ENCODE results near the gene THSD4.
"Not testable (repeated sequence)": the region's sequence is repeated elsewhere in the genome, so short reads cannot be mapped to it uniquely, and the experiment has no call there.

Gene THSD4

DNA sequence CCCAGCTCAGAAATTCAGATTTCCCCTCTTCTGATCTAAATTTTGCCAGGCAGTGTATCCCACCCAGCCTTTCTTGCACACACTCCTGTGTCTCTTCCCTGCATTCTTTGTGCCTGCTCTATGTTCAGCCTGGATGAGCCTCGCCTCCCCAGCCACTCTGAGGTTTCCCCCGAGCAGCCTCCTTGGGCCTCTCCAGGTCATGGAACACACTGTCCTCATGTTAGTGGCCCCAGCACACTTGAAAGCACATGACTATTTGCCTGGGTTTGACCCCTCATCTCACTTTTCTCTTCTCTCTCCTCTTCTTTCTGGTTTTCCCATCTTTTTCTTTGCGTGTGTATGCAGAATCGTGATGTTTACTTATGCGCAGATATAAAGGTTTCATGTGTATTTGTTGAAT is 3.1 kb downstream of the THSD4 start:
- Histone ChIP-seq H3K27ac (no peak overlapping the region), H3K4me3 (no peak overlapping the region)

DNA sequence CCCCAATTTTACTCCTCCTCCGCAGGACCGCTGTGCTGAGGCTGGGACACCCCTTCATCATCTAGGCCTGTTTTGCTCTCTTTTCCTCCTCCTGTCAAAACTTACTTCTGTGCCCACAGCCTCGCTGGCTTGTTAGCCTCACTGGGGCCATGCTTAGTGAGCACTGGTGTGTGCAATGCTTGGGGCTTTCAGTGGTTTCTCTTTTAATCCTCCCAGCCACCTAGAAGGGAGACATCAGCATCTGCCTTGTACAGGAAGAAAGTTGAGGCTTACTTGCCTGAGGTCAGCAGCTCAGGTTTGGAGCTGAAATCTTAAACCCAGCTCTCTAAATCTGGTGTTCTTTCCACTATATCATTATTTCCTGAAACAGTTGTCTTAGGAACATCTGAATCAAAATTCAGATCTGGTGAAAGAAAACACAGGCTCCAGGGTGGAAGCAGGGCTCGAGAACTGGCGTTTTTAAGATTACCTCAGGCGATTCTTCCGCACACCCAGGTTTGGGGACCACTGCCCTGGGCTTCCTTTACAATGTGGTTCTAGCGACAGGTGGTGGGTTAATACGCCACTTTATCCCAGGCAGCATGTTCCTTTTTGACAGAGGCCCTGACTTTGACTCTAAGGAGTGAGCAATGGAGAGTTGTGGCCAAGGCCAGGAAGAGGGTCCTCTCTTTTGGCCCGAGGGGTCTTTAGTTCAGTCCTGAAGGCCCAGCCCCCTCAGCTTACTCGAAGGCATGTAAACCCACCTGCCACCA is 3.8 kb downstream of the THSD4 start:
- H3K4me3 ChIP-seq: no peak overlapping the region
- H3K27ac ChIP-seq: no peak overlapping the region

DNA sequence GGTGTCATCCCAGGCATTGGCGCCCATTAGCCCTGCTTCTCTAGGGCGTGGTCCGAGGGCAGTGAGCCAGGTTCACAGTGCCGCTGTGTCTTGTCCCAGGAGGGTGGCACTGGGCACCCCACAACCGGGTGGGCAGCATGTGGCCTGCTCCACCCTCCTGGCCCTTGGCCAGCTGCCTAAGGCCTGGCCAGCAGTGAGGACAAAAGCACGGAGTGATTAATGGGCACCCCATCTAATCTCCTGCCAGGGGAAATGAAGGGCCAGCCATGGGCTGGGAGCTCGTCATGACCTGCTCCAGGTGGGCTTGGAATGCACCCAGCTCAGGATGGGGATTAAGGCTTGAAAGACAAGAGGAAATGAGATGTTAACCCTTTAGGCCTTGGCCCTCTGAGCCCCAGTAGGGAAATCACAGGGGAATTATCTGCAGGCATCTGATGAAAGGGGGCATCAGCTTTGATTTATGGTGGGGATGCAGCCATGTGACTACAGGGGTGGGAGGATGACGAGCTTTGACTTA is 5.2 kb downstream of the THSD4 start:
- H3K4me3 ChIP-seq: no peak overlapping the region
- no peak overlapping the region for H3K27ac ChIP-seq

DNA sequence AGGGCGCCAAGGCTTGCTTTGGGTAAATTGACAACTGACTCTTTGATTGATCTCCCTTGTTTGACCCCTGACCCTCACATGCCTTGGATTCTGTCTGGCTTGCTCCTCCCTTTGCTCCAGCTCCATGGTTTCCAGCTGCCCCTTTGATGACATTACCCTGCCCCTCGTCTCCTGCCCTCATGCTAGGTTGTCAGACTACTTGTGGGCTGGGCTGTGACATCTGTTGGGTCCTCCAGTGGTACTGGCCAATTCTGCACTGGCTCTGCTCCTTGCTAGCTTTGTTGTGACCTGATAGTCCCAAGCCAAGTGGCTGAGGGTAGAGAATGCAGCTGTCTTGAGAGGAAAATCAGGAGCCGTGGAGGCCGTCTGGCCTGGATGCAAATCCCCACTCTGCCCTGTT is 6.2 kb downstream of the THSD4 start:
- Histone ChIP-seq H3K27ac (no peak overlapping the region), H3K4me3 (no peak overlapping the region)

DNA sequence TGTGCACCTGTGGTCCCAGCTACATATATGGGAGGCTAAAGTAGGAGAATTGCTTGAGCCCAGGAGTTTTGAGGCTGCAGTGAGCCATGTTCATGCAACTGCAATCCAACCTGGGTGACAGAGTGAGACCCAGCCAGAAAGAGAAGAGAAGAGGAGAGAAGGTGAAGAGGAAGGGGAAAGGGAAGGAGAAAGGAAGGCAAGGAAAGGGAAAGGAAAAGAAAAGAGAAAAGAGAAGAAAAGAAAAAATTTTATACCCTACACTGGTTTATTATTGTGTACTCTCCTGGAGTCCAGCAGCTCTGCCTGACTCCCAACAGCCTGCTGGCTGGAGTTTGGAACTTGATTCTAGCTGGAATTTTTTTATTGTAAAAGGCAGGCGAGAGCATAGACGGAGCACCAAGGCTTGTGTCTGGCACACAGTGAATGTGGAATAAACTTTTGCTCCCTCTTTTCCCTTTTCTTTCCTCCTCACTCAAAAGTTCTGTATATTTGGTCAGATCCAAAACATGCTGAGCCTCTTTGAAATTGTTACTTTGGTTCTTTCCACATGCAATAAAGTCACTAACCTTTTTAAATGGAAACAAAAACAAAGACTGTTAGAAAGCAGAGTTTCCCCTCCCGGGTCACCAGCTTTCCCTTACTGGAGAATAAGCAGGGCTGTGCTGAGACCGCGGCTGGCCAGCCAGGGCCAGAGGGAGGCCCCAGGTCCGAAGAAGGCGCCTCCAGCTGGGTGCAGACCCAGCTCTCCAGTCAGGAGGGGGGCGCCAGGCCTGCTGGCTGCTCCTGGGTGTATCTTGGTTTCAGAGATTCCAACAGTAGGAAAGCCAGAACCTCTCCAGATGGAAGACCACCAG is 9.9 kb downstream of the THSD4 start:
- Histone ChIP-seq H3K4me3 (no peak overlapping the region), H3K27ac (no peak overlapping the region)

DNA sequence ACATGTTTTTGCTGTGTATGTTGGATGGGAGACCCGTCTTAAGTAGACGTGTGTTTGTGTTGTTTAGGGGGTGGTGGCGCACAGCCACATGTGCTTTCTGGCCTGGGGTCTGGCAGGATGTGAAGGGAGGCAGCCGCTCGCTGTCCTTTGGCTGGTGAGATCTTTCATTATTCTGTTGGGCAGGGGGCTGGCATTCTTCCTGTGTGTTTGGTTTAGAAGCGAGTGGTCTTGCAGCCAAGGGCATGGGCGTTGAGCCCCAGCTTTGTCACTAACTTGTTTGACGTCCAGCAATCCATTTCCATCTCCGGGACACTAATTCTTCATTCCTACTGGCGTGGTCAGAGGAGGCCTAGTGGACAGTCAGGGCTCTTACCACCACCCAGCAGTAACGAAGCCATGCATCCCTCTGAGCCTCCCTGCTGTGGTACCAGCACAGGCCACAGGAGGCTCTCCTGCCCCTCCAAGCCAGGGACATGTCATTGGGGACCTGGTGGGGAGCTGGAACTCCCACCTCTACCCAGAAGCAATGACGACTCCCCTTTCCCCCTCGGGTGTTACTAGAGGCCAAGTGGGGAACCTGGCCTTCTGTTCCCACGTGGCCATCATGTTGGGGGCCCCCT is 10.7 kb downstream of the THSD4 start:
- Histone ChIP-seq H3K27ac (no peak overlapping the region), H3K4me3 (no peak overlapping the region)

DNA sequence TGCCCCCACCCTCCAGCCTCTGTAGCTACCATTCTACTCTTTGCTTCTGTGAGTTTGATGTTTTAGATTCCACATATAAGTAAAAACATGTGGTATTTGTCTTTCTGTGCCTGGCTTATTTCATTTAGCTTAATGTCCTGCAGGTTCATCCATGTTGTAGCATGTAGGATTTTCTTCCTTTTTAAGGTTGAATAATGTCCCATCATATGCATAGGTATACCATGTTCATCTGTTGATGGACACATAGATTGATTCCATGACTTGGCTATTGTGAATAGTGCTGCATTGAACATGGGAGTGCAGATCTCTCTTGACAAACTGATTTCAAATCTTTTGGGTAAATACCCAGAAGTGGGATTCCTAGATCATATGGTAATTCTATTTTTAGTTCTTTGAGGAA is 11.8 kb downstream of the THSD4 start:
- Histone ChIP-seq H3K4me3 (no peak overlapping the region), H3K27ac (no peak overlapping the region)

DNA sequence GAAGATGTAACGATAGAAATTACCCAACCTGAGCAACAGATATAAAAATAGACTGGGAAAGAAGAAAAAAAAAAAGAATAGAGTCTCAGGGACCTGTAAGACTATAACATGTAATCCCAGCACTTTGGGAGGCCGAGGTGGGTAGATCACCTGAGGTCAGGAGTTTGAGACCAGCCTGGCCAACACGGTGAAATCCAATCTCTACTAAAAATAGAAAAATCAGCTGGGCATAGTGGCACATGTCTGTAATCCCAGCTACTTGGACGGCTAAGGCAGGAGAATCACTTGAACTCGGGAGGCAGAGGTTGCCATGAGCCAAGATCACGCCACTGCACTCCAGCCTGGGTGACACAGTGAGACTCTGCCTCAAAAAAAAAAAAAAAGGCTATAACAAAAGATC is 12.9 kb downstream of the THSD4 start:
- H3K4me3 ChIP-seq, H3K27ac ChIP-seq: not testable (repeated sequence)

DNA sequence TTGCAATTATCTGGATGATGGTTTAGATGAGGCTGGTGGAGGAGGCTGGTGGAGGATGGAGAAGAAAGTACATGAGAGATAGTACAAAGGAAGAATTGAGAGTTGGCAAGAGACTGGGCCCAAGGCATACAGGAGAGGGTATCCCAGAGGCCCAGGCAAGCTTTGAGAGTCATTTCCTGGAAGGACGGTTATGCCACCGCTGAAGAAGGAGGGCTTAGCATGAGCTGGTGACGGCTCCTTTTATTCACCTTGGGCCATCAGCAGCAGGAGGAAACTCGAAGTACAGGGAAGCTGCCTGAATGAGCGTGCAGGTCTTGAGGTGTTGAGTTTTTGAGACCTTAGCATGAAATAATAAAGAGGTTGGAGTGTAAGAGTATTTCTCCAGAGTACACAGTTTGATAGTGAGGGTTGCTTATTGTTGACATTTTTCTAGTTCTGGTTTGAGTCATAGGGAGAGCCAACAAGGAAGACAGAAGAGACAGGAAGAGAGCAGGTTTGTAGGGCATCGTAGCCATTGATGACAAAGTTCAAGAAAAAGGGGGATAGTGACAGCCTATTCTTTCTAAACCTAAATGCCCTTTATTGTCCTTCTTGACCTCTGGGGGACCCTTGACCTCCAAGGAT is 13.8 kb downstream of the THSD4 start:
- H3K27ac ChIP-seq: no peak overlapping the region
- no peak overlapping the region for H3K4me3 ChIP-seq

DNA sequence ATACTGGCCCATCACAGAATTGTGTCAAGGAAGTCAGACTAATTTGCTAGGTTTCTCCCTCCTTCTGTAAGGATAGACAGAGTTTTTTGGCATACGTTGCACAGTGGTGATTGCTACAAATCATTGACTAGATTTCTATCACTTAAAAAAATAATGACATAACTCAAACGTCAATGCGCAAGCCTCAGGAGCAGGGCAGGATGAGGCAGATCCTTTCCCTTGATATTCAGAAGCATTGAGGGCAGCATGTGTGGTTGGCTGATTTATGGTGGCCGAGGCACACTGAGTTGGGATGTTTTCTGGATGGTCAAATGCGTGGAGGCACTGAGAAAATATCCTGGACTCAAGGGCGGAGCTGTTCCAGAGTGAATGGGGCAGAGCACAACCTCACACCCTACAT is 14.4 kb downstream of the THSD4 start:
- Histone ChIP-seq H3K4me3 (no peak overlapping the region), H3K27ac (no peak overlapping the region)

DNA sequence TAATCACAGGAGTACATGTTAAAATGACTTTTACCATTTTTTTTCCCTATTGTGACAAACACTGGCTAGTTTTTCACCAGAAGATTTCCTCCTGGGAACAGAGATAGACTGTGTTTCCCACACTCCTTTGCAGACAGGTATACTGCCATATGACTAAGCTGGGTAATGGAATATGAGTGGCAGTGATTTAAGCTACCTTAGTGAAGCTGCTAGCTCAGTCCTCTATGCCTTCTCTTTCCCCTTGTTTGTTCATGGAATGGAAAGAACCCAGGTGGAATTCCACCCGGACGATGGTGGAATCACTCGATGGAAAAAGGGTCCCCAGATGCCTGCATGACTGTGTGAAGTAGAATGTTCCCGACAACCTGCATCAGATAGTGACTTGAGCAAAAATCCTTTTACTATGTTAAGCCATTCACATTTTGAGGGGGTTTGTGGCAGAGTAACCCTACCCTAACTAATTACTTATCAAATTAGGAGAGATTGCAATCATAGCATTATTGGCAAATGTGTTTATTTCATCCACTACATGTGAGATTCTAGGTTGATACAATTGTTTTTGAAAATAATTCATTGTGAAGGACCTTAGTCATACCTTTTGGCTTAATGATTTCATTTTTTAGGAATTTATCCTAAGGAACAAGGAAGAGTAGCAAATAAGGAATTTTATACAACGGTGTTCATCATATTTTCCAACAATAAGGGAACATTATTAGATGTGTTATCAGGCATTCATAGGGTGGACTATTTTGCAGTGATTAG is 16.5 kb downstream of the THSD4 start:
- H3K27ac ChIP-seq: no peak overlapping the region

DNA sequence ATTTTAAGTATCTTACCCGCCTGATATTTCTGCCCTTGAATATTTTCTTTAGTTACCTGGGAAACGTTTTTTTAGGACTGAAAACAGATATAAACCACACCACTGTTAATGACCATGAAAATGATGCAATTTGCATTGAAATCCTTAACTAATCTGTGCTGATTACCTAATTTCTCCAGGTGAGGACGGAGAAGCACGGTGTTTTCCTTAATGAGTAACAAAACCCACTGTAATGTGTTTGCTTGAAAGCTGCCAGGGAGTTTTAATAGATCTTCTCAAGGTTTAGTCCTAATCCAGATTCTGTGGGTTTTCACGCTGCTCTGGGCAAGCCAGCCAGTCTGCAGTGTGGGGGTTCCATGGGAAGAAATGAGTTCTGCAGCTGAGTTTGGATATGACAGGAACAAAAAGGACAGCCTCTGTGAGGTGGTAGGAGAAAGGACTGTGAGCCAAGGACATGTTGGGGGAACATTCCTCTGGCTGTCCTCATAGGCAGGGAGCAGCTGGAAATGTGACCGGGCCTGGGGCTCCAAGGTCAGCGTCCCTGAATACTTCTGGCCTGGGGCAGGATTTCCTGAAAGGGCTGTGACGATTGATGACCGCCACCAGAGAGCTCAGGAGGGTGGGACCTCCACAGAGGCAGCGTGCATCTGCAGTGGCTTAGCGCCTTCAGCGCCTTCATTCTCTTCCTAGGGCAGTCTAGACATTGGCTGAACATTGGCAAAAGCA is 18.6 kb downstream of the THSD4 start:
- Histone ChIP-seq H3K4me3 (no peak overlapping the region), H3K27ac (no peak overlapping the region)

More for the DNA sequence above, 16.5 kb downstream of the THSD4 start:
- H3K4me3 ChIP-seq: no peak overlapping the region

DNA sequence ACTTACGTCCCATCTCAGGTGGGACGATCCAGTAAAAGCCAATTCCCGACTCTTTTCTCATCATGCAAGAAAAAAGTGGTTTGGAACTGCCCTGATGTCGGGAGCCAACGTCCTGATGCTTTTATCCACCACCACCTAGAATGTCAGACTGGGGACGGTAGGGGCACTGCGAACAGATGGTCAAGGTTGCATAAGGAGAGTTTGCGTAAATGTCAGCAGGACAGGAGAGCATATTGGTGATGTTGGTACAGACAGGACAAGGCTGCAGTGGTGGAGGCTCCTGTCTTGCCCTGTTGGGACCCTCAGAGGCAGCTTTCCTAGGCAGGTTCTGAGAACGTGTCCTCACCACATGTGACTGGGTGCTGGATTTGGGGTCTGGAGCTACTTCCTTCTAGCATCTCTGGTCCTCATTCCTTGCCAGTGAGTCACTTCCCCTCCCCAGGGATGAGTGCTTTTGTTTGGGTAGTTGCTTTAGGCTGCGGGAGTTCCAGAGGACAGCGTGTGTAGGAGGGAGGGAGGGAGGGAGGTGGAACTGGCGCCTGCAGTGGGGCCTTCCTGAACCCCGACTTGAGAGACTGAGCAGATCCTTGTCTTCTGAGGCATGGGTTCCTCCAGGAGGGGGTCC is 21.0 kb downstream of the THSD4 start:
- Histone ChIP-seq H3K4me3 (no peak overlapping the region), H3K27ac (no peak overlapping the region)

DNA sequence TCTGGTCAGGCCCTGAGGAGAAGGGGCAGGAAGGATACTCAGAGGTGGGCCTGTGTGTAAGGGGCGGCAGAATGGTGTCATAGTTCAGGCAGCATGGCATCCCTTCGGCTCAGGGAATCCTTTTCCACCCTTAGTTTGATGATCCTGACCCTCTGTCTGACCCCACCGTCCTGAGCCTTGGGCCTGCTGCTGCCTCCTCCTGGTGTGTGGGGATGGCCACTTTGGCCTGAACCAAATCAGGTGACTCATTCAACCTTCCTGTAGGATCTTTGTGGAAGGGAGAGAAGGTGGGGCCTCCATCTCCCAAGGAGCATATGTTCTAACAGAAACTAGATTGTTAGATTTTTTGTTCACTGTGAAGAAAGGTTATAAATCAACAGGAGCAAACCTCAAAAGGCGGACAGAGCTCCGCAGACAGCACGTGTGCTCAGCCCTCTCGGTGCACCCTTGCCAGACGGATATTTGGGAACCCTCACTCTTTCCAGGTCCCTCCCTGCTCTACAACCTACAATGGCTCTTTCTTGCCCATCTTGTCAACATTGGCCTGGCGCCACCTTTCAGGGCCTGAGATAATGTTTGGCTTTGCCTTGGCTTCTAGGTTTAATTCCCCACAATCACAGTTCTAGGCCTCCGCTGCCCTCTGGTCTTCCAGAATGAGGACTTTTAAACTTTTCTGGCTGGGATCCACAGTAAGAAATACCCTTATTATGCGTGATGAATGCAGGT is 21.7 kb downstream of the THSD4 start:
- no peak overlapping the region for H3K4me3 ChIP-seq

DNA sequence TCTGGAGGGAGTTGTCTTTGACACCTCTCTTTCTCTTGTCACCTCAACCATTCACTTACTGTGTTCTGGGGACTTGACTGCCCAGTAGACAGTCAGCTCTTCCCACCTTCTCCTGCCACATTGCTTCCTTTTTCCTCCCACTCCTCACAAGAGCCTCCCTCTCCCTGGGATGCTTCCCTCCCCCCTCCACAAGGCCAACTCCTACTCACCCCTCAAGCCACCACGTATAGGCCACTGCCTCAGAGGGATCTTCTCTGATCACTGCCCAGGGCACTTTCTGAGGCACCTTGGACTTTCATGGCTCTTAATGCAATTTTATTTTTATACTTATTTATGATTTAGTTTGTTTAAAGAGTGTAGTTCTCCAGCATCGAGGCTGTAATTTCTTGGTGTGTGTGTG is 23.2 kb downstream of the THSD4 start:
- Histone ChIP-seq H3K4me3 (no peak overlapping the region), H3K27ac (no peak overlapping the region)

More for the DNA sequence above, 21.7 kb downstream of the THSD4 start:
- H3K27ac ChIP-seq: no peak overlapping the region

DNA sequence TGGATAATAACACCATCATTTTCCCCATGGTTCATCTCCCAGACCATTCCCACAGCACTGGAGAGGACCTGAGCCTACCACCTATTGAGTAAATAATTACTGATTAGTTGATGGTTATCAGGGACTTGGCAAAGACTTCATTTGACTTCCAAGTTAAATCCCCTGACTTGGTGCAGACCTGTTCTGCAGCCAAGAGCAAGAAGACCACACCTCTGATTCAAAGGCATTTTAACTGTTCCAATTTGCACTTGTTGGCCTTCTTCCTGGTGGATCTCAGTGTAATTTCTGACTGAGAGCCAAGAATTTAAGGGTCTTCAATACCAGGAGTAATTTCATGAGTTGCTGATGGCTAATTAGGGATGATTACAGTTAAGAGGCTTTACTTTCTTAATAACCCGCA is 24.0 kb downstream of the THSD4 start:
- no peak overlapping the region for H3K4me3 ChIP-seq
- H3K27ac ChIP-seq: no peak overlapping the region

DNA sequence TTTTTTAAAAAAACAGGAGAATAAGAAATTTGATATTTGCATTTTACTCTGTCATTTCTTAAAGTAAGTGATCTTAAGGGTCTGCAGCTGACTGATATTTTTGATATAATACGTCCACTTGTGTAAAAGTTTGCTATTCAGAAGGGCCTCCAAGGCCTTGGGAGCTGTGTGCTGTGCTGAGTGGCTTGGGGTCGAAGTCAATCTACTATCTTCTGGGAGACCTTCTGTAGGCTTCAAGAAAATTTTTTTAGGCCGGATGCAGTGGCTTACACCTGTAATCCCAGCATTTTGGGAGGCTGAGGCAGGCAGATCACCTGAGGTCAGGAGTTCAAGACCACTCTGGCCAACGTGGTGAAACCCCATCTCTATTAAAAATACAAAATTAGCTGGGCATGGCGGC is 26.3 kb downstream of the THSD4 start:
- Histone ChIP-seq H3K4me3 (no peak overlapping the region), H3K27ac (no peak overlapping the region)

DNA sequence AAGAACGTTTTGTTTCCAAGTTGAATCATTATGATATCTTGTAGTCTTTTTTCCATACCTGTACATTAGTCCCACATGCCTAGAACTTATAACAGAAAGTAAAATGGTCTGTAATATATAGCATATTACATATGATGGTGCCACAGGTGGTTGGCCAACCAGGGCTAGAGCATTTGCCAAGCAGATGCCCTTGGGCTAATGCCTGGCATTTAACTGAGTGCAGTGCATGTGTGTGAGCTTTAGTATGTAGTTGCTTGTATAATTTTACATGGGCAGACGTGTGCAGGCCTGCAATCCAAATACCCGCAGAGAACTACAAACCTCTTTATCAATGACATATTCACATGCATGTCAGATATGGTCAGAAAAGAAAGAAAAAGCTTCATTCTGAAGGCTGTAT is 27.5 kb downstream of the THSD4 start:
- H3K27ac ChIP-seq: no peak overlapping the region
- no peak overlapping the region for H3K4me3 ChIP-seq
